Adrenal gland (tissue), 12 donors: Measurements from ENCODE around the gene NECTIN1. TPM values are rescaled to one million over a fixed set of nuclear protein-coding genes. Genes with fewer than 3 reads are reported as not detected.

Source experiments
- DNase-seq, 7 donors: peaks; one replicate each; pipeline ENCODE4 v3.0.0-alpha.2; 2019 to 2020
- H3K27ac ChIP-seq, 5 donors: fragments of 200-600 bp; sonication (generic) in 4 of 5; 1 replicate in 3 of 5; 2 replicates in 2 of 5; pipeline versions ENCODE4 v1.5.1 to v1.8.0; 2016 to 2020; ENCODE audit warnings: mild to moderate bottlenecking in 1 of 5
- H3K27me3 ChIP-seq: fragments of 200-600 bp; 2 replicates; pipeline ENCODE4 v1.8.0; 2021
- H3K36me3 ChIP-seq, 2 donors: fragments of 200-600 bp; replicated peaks in 1 of 2; 1 replicate in 1 of 2; 2 replicates in 1 of 2; pipeline versions ENCODE4 v1.5.1 to v1.8.0; 2018 to 2022
- H3K4me1 ChIP-seq, 2 donors: fragments of 200-600 bp; replicated peaks in 1 of 2; 1 replicate in 1 of 2; 2 replicates in 1 of 2; pipeline versions ENCODE4 v1.5.1 to v1.8.0; 2018 to 2021
- H3K4me3 ChIP-seq, 4 donors: fragments of 200-600 bp; sonication (generic) in 3 of 4; one replicate each; pipeline ENCODE4 v1.5.1; 2016 to 2018
- H3K9me3 ChIP-seq, 3 donors: fragments of 200-600 bp; sonication (generic) in 1 of 3; replicated peaks in 1 of 3; 1 replicate in 2 of 3; 2 replicates in 1 of 3; pipeline versions ENCODE4 v1.5.1 to v1.8.0; 2016 to 2021
- CTCF ChIP-seq, 6 experiments: fragments of 450-650 bp in 4 of 6; fragments of 200-600 bp in 2 of 6; sonication (generic) in 1 of 6; IDR thresholded peaks; 1 replicate in 5 of 6; 2 replicates in 1 of 6; pipeline versions ENCODE4 v1.5.1 to v1.8.0; 2016 to 2021; ENCODE audit warnings: antibody characterized with exemption in 6 of 6, mild to moderate bottlenecking in 2 of 6, moderate library complexity in 1 of 6
- POLR2A ChIP-seq, 2 donors: fragments of 450-650 bp; IDR thresholded peaks; one replicate each; pipeline ENCODE4 v1.6.1; 2017; ENCODE audit warnings: antibody characterized with exemption in 2 of 2, mild to moderate bottlenecking in 2 of 2, moderate library complexity in 1 of 2
- WGBS, 4 donors: extraction: QIAGEN DNeasy Blood & Tissue Kit in 2 of 4; methylation state at CpG; one replicate each; pipeline versions ENCODE4 v1.1.5 to v1.1.7; 2013 to 2017; 5-methylcytosine and 5-hydroxymethylcytosine counted together
- intact Hi-C, 2 donors: fragments of 100-400 bp; cut with DNase I; formaldehyde crosslinking; loops; one replicate each; pipeline versions ENCODE4 v1.14.1 to v1.15.0; 2022 to 2023
- polyA plus RNA-seq, 3 donors: library from polyadenylated mRNA; stranded (reverse); fragments of 200-250 nt in 2 of 3; fragments of 350-450 nt in 1 of 3; fragmentation: Illumina TruSeq in 1 of 3; extraction: RNeasy Lipid Tissue Mini Kit (QIAGEN cat#74804) in 1 of 3; gene quantifications; one replicate each; pipeline ENCODE4 v1.2.3, GENCODE V29; 2013 to 2014
- total RNA-seq, 9 donors: library from RNA; depleted of rRNA in 4 of 9; stranded (reverse); fragments of >200 nt in 4 of 9; fragments of 120-200 nt in 1 of 9; fragmentation: NEBNext Ultra II Directional in 1 of 9; extraction: Animal tissue kit (Norgen Biotek cat#: 25700) in 1 of 9; gene quantifications; one replicate each; pipeline versions ENCODE4 v1.1.0 to v1.2.4, GENCODE V29; 2013 to 2023
- donor health status: healthy with polysubstance abuse.
- donor health status: Bipolar disorder and iron deficiency.
- donor health status: DM: yes; HTN: yes; CAD: no.
- donor health status: DM: no; HTN: no; CAD: no.
- donor health status: DM: no; HTN: no; CAD: no.
- donor health status: DM: yes; HTN: yes; CAD: no.

The NECTIN1 gene
- total and polyA plus RNA-seq, 12 donors = 1.6 to 19.6 (median 5.4) TPM

GRCh38 chr11:119716582-119717498 is 12.2 kb downstream of the NECTIN1 start:
- Histone ChIP-seq H3K27me3 (no peaks in the 10 kb centered on the region), H3K4me1 (no peaks in the 10 kb centered on the region), H3K27ac (no peak overlapping the region), H3K4me3 (no peak overlapping the region), H3K36me3 (no peaks in the 10 kb centered on the region), H3K9me3 (no peaks in the 10 kb centered on the region)
- no peak for TF ChIP-seq POLR2A (IDR thresholded peaks at IDR 0.05)
- TF ChIP-seq CTCF (IDR thresholded peaks at IDR 0.05) = no peak
- no peak for DNase-seq
- intact Hi-C loops = no loop called here
- 88 to 91% (median 90%) methylated on average over 30 of the region's 30 CpGs for WGBS, 4 donors

DNA sequence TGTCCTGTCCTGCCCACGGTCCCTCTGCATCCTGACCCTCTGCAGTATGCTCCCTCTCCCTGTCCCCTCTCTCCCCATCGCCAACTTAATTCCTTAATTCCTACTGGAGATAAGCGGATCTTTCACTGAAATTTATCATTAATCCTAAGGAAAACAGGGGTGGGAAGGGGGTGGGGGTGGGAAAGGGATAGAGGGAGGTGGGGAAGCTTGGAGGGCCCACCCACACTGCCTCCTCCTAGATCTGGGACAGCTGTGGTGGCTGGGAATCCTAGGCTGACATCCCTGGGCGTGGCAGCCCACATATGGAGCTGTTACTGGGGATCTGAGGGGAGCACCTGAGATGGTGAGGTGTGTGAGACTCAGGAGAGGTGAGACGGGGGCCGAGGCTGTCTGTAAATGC is 14.4 kb downstream of the NECTIN1 start:
- Histone ChIP-seq H3K27me3 (no peaks in the 10 kb centered on the region), H3K4me1 (no peaks in the 10 kb centered on the region), H3K36me3 (no peaks in the 10 kb centered on the region), H3K27ac (no peak overlapping the region), H3K9me3 (no peaks in the 10 kb centered on the region), H3K4me3 (no peak overlapping the region)
- WGBS, 4 donors = 78 to 95% (median 86%) methylated on average over 6 of the region's 6 CpGs
- intact Hi-C loops = no loop called here
- no peak for DNase-seq
- TF ChIP-seq CTCF (IDR thresholded peaks at IDR 0.05) = no peak
- no peak for TF ChIP-seq POLR2A (IDR thresholded peaks at IDR 0.05)

GRCh38 chr11:119714189-119714588 is 14.8 kb downstream of the NECTIN1 start:
- Histone ChIP-seq H3K9me3 (no peaks in the 10 kb centered on the region), H3K27ac (no peak overlapping the region), H3K4me3 (no peak overlapping the region), H3K4me1 (no peaks in the 10 kb centered on the region), H3K36me3 (no peaks in the 10 kb centered on the region), H3K27me3 (no peaks in the 10 kb centered on the region)
- intact Hi-C loops = no loop called here
- TF ChIP-seq CTCF (IDR thresholded peaks at IDR 0.05) = no peak
- TF ChIP-seq POLR2A (IDR thresholded peaks at IDR 0.05) = no peak
- WGBS, 4 donors = 89 to 100% (median 96%) methylated on average over 2 to 8 of the region's 8 CpGs
- no peak for DNase-seq

DNA sequence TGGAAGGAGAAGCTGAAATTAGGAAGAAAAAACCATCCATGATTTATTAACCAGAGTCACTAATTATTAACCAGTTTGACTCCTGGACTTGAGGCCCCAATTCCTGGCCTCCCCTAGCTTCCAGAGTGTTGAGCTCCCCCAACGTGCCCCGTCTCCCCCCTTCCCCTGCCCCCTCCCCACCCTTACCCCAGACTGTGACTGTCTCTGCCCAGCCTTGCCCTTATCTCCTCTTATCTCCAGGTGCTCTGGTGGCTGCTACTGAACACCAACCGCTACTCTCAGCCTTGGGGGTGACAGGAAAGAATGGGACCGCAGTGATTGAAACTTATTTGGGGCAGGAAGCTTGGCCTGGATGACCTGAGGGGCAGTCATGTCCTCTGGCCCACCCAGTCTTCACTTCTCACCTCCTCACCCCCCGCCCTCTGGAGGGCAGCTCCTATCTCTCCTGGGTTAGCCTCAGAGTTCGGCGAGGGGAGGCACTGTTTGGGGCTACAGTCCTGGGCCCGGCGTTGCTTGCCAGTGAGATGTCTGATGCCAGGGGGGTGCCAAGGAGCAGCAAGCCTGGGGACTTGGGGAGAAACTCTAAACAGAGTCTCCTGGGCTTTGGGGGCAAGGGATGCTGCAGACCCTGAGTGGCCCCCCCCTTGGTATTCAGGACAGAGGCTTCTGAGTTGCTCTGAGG is 15.5 kb downstream of the NECTIN1 start:
- intact Hi-C loops = no loop called here
- no peak for TF ChIP-seq CTCF (IDR thresholded peaks at IDR 0.05)
- TF ChIP-seq POLR2A (IDR thresholded peaks at IDR 0.05) = no peak
- H3K27me3 ChIP-seq = no peaks in the 10 kb centered on the region
- WGBS, 4 donors = 72 to 93% (median 87%) methylated on average over 3 to 9 of the region's 9 CpGs
- H3K9me3 ChIP-seq = no peaks in the 10 kb centered on the region
- H3K4me1 ChIP-seq = no peaks in the 10 kb centered on the region
- H3K36me3 ChIP-seq = no peaks in the 10 kb centered on the region
- H3K4me3 ChIP-seq = no peak overlapping the region
- no peak overlapping the region for H3K27ac ChIP-seq
- no peak for DNase-seq
